ENCODE data around the gene FUNDC2.
A peak's percentile ranks its signal among the peaks of the same experiment; 100 is the strongest.

Gene FUNDC2

DNA sequence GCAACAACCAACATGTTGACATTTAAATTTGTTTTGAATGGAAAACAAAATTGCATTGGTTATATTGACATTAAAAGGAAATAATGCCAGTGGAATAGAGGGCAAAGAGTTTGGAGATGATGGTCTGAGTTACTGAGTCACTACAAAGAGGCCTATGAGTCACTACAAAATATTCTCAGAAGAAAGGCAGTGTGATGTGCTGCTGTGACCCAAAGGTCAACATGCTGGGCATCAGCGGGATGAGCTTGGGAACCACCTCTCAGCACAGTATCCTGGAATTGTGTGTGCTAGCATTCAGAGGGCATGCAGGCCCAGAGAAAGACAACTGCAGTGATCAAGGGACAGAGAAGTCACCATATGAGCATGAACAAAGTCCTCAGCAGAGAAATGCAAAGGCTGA lies 41.5 kb downstream of the FUNDC2 start:
- H3K4me1 ChIP-seq (ENCODE audit: control insufficient read depth, insufficient read depth, low read length, poor library complexity, severe bottlenecking), result peaks cover 1% of the 10 kb centered on the region
- no peak overlapping the region for H3K4me3 ChIP-seq (ENCODE audit: insufficient read depth, low read depth, low read length, poor library complexity, severe bottlenecking)
- H3K36me3 ChIP-seq (ENCODE audit: control insufficient read depth, insufficient read depth, low read length), result no peaks in the 10 kb centered on the region
- no peak for DNase-seq
- H3K9me3 ChIP-seq (ENCODE audit: control insufficient read depth, low read length), result no peaks in the 10 kb centered on the region
- H3K27me3 ChIP-seq (replicated peaks; ENCODE audit: control insufficient read depth, insufficient read depth, low read length, poor library complexity, severe bottlenecking), result no peaks in the 10 kb centered on the region
- H3K27ac ChIP-seq (ENCODE audit: insufficient read depth, low read length, poor library complexity, severe bottlenecking), result no peak overlapping the region

DNA sequence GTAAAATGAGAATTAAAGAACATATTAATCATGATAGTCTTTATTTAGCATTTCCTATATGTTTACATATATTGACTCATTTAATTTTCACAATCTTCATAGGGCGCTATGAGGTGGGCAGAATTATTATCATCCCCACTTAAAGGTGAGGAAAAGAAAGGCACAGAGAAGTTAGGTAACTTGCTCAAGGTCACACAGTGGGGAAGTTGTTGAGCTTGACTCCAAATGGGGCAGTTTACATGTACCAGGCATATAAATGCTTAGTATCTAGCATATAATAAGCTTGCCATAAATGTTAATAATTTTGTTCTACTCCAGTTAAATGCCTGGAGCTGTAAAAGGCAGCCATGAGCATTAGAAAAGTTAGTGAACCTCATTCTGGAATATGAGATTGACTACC lies 42.8 kb downstream of the FUNDC2 start:
- Histone ChIP-seq H3K9me3 (ENCODE audit: control insufficient read depth, low read length) (no peaks in the 10 kb centered on the region), H3K4me1 (ENCODE audit: control insufficient read depth, insufficient read depth, low read length, poor library complexity, severe bottlenecking) (peaks cover 3% of the 10 kb centered on the region), H3K36me3 (ENCODE audit: control insufficient read depth, insufficient read depth, low read length) (no peaks in the 10 kb centered on the region), H3K4me3 (ENCODE audit: insufficient read depth, low read depth, low read length, poor library complexity, severe bottlenecking) (no peak overlapping the region), H3K27me3 (replicated peaks; ENCODE audit: control insufficient read depth, insufficient read depth, low read length, poor library complexity, severe bottlenecking) (no peaks in the 10 kb centered on the region), H3K27ac (ENCODE audit: insufficient read depth, low read length, poor library complexity, severe bottlenecking) (no peak overlapping the region)
- DNase-seq, result no peak

DNA sequence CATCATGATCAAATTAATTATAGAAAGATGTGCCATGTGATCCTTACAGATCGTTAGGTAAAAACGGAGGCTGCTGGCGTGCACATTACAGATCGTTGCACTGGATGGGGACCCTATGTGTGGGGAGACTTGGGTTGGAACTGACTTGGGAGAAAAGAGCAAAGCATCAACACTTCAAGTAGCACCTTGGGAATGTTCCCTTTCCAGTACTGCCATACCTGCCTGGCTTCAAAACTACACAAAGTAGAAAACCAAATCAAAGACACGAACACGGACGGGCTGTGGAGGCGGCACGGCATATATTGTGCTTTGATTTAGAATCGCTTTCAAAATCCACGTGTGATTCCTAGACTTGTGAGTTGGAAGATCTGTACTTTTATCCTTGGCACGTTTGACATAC lies 43.4 kb downstream of the FUNDC2 start:
- H3K4me1 ChIP-seq (ENCODE audit: control insufficient read depth, insufficient read depth, low read length, poor library complexity, severe bottlenecking), result peaks cover 3% of the 10 kb centered on the region
- DNase-seq, result no peak
- no peaks in the 10 kb centered on the region for H3K27me3 ChIP-seq (replicated peaks; ENCODE audit: control insufficient read depth, insufficient read depth, low read length, poor library complexity, severe bottlenecking)
- H3K4me3 ChIP-seq (ENCODE audit: insufficient read depth, low read depth, low read length, poor library complexity, severe bottlenecking), result peak overlapping the region; percentile 64
- peak overlapping the region; percentile 76 for H3K27ac ChIP-seq (ENCODE audit: insufficient read depth, low read length, poor library complexity, severe bottlenecking)
- H3K36me3 ChIP-seq (ENCODE audit: control insufficient read depth, insufficient read depth, low read length), result no peaks in the 10 kb centered on the region
- H3K9me3 ChIP-seq (ENCODE audit: control insufficient read depth, low read length), result no peaks in the 10 kb centered on the region

DNA sequence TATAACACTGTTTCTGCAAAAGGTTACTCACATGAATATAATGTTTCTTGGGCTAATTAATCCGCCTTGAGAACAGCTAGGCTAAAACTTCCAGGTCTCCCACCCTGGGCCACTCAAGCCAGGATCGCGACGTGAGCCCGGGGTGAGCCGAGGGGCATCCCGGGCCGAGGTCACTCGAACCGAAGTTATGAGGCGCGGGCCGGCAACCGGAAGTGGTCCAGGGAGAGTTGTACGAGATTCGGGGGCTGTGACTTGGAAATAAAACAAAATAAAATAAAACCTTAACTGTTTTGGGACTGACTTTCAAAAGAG lies 44.0 kb downstream of the FUNDC2 start:
- Histone ChIP-seq H3K27ac (ENCODE audit: insufficient read depth, low read length, poor library complexity, severe bottlenecking) (peak overlapping the region; percentile 76), H3K9me3 (ENCODE audit: control insufficient read depth, low read length) (no peaks in the 10 kb centered on the region), H3K4me3 (ENCODE audit: insufficient read depth, low read depth, low read length, poor library complexity, severe bottlenecking) (peak overlapping the region; percentile 64), H3K27me3 (replicated peaks; ENCODE audit: control insufficient read depth, insufficient read depth, low read length, poor library complexity, severe bottlenecking) (no peaks in the 10 kb centered on the region), H3K36me3 (ENCODE audit: control insufficient read depth, insufficient read depth, low read length) (peaks cover 4% of the 10 kb centered on the region), H3K4me1 (ENCODE audit: control insufficient read depth, insufficient read depth, low read length, poor library complexity, severe bottlenecking) (peaks cover 3% of the 10 kb centered on the region)
- DNase-seq, result no peak

DNA sequence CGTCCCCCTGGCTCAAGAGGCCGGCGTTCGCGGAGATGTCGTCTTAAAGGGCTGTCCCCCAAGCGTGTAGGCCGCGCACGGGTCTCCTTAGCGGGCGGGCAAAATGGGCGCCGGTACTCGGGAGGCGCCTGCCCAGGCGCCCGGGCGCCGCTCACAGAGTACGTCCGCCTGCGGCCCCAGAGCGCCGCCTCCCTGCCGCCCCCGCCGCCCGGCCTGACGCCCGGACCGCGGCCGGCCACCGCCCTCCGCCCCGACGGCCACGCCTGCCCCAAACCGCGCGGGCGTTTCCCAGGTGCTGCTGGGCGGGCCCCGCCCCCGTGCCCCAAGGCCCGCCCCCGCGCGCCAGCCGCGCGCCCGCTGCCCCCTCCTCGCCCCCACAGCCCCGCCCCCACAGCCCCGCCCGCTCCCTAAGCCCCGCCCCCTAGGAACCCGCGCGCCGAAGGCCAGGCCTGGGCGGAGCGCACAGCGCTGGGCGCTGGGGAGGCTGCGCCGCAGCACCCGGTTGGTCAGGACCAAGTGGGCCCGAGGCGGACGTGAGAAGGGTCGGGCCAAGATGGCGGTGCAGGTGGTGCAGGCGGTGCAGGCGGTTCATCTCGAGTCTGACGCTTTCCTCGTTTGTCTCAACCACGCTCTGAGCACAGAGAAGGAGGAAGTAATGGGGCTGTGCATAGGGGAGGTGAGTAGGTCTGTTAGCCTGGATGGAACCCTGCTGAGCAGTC lies 44.5 kb downstream of the FUNDC2 start, which contains the start of the genes BRCC3, CMC4 and MTCP1:
Gene BRCC3, plus strand, starts transcription at position 534 of the 719 bp plus-strand sequence. Its CDS starts 20 bp downstream, at position 554.
Gene CMC4, minus strand, starts transcription at position 162 of the 719 bp plus-strand sequence. CDS start 7,113 bp downstream, outside the sequence.
Gene MTCP1, minus strand, starts transcription at position 162 of the 719 bp plus-strand sequence. CDS start 5,126 bp downstream, outside the sequence.
- Histone ChIP-seq H3K27me3 (replicated peaks; ENCODE audit: control insufficient read depth, insufficient read depth, low read length, poor library complexity, severe bottlenecking) (no peaks in the 10 kb centered on the region), H3K36me3 (ENCODE audit: control insufficient read depth, insufficient read depth, low read length) (peaks cover 8% of the 10 kb centered on the region), H3K27ac (ENCODE audit: insufficient read depth, low read length, poor library complexity, severe bottlenecking) (peak within 1 kb of the TSS; percentile 76), H3K4me1 (ENCODE audit: control insufficient read depth, insufficient read depth, low read length, poor library complexity, severe bottlenecking) (peaks cover 3% of the 10 kb centered on the region), H3K9me3 (ENCODE audit: control insufficient read depth, low read length) (no peaks in the 10 kb centered on the region), H3K4me3 (ENCODE audit: insufficient read depth, low read depth, low read length, poor library complexity, severe bottlenecking) (peak within 1 kb of the TSS; percentile 64)
- peak; percentile 64 to 71 (median 66) for DNase-seq

DNA sequence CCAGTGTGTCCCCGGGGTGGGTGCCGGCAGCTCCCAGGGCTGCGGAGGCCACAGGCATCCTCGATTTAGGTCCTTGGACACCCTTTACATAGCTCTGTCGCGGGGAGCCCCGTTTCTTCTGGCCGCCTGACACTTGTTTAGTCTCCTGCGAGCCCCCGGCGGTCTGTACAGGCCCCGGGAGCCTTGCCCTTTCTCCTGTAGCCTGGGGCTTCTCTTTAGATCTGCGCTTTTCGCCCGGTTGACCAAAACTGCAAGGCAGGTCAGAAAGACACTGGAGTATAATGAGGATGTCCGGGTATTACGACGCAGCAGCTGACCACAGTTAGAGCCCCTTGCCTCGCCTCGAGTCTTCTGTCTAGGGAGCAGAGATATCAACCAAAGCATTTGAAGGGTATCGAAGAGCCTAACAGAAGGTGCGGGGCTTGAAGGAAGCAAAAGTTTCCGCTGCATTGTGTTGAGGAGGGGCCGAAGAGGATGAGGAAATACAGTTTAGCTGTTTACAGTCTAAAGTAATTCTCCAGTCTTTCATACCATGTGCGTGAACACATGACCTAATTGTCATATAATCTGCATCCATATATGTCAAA lies 45.1 kb downstream of the FUNDC2 start:
- H3K9me3 ChIP-seq (ENCODE audit: control insufficient read depth, low read length), result no peaks in the 10 kb centered on the region
- H3K36me3 ChIP-seq (ENCODE audit: control insufficient read depth, insufficient read depth, low read length), result peaks cover 8% of the 10 kb centered on the region
- H3K4me3 ChIP-seq (ENCODE audit: insufficient read depth, low read depth, low read length, poor library complexity, severe bottlenecking), result peak overlapping the region; percentile 47
- H3K4me1 ChIP-seq (ENCODE audit: control insufficient read depth, insufficient read depth, low read length, poor library complexity, severe bottlenecking), result peaks cover 3% of the 10 kb centered on the region
- H3K27me3 ChIP-seq (replicated peaks; ENCODE audit: control insufficient read depth, insufficient read depth, low read length, poor library complexity, severe bottlenecking), result no peaks in the 10 kb centered on the region
- DNase-seq, result no peak
- peak overlapping the region; percentile 71 for H3K27ac ChIP-seq (ENCODE audit: insufficient read depth, low read length, poor library complexity, severe bottlenecking)

DNA sequence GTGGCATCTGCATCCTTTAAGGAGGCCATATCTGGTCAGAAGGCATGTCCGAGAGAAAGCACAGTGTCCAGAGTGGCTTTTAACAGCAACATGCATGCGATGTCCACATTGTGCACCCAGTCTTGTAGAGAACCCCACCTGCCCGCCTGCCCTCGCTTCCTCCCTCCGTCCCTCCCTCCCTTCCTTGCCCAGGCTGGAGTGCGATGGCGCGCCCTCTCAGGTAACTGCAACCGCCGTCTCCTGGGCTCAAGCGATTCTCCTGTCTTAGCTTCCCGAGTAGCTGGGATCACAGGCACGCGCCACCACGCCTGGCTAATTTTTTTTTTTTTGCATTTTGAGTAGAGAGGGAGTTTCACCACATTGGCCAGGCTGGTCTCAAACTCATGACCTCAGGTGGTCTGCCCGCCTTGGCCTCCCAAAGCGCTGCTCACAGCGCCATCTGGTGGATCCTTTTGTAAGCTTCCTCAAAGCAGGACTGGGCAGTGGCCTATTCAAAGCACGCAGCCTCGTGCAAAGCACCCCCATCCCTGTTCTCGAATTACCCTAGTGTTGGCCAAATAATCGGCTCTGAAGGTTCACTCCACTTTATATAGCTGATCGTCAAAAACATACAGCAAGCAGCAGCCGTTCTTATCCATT lies 59.7 kb downstream of the FUNDC2 start:
- Histone ChIP-seq H3K27ac (ENCODE audit: insufficient read depth, low read length, poor library complexity, severe bottlenecking) (no peak overlapping the region), H3K27me3 (replicated peaks; ENCODE audit: control insufficient read depth, insufficient read depth, low read length, poor library complexity, severe bottlenecking) (no peaks in the 10 kb centered on the region), H3K4me3 (ENCODE audit: insufficient read depth, low read depth, low read length, poor library complexity, severe bottlenecking) (no peak overlapping the region), H3K9me3 (ENCODE audit: control insufficient read depth, low read length) (no peaks in the 10 kb centered on the region), H3K4me1 (ENCODE audit: control insufficient read depth, insufficient read depth, low read length, poor library complexity, severe bottlenecking) (no peaks in the 10 kb centered on the region), H3K36me3 (ENCODE audit: control insufficient read depth, insufficient read depth, low read length) (no peaks in the 10 kb centered on the region)
- DNase-seq, result peak in 1 of 3 donors; percentile 23

DNA sequence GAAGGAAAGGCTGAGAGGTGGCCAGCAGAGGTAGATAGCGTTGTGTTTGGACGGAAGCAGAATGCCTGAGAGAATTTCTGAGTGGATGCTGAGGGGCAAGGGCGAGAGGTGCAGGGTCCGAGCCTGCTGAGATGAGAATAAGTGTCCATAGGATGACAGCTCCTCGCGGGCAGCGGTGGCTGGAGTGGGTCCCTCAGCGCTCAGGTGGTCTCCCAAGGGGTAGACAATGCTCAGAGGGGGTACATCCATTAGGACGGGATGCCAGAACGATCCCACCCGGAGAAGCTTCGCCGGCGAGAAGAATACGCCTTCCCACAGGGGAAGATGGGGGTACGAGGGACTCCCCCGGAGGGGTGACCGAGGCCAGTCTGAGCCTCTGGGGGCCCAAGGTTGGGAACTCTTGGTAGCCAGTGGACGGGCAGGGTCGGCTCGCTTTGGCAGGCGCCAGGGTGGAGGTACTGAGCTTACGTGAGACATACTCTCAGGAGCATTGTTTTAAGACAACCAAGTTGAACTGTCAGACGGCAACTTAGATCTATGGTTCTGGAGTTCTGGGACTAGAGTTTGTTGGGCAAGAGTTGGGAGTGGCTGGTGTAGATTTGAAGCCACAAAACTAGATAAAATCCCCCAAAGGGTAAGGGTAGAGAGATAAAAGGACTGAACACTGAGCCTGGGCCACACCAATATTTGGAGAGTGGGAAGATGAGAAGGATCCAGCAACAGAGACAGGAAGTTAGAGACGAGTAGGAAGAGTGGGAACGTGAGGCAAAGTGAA lies 60.5 kb downstream of the FUNDC2 start:
- no peak overlapping the region for H3K27ac ChIP-seq (ENCODE audit: insufficient read depth, low read length, poor library complexity, severe bottlenecking)
- H3K27me3 ChIP-seq (replicated peaks; ENCODE audit: control insufficient read depth, insufficient read depth, low read length, poor library complexity, severe bottlenecking), result no peaks in the 10 kb centered on the region
- DNase-seq, result no peak
- no peaks in the 10 kb centered on the region for H3K9me3 ChIP-seq (ENCODE audit: control insufficient read depth, low read length)
- H3K4me3 ChIP-seq (ENCODE audit: insufficient read depth, low read depth, low read length, poor library complexity, severe bottlenecking), result no peak overlapping the region
- H3K4me1 ChIP-seq (ENCODE audit: control insufficient read depth, insufficient read depth, low read length, poor library complexity, severe bottlenecking), result no peaks in the 10 kb centered on the region
- no peaks in the 10 kb centered on the region for H3K36me3 ChIP-seq (ENCODE audit: control insufficient read depth, insufficient read depth, low read length)

DNA sequence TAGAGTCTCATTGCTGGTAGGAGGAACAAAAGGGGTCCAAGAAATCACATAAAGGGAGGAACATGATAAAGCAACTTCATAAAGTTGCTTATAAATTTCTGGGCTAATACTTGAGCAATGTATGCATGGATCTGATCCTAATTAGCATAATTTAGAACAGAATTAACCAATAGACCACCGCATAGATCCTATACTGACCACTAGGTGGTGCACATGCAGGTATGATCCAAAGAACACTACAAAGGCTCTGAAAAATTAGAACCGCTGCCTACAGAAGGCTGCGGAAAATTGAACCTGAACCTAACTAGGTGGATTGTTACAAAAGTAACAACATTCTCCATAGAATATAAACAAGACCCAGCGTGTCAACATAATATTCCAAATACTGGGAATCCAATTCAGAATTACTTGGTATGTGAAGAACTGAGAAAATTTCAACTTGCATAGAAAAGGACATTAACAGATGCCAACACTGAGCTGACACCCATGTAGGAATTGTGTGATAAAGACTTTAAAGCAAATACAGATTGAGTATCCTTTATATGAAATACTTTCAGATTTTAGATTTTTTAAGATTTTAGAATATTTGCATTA lies 67.9 kb downstream of the FUNDC2 start:
- Histone ChIP-seq H3K27ac (ENCODE audit: insufficient read depth, low read length, poor library complexity, severe bottlenecking) (no peak overlapping the region), H3K36me3 (ENCODE audit: control insufficient read depth, insufficient read depth, low read length) (no peaks in the 10 kb centered on the region)
- DNase-seq, result no peak

More for the DNA sequence above, 67.9 kb downstream of the FUNDC2 start:
- H3K4me1 ChIP-seq (ENCODE audit: control insufficient read depth, insufficient read depth, low read length, poor library complexity, severe bottlenecking), result no peaks in the 10 kb centered on the region
- no peak overlapping the region for H3K4me3 ChIP-seq (ENCODE audit: insufficient read depth, low read depth, low read length, poor library complexity, severe bottlenecking)
- no peaks in the 10 kb centered on the region for H3K9me3 ChIP-seq (ENCODE audit: control insufficient read depth, low read length)
- H3K27me3 ChIP-seq (replicated peaks; ENCODE audit: control insufficient read depth, insufficient read depth, low read length, poor library complexity, severe bottlenecking), result no peaks in the 10 kb centered on the region

All from effector memory CD4-positive, alpha-beta T cell (primary cell).